DND-41 (cell line): ENCODE measurements around the gene ZNF609.

Experiments
- ATAC-seq: fragments of 200-7000 bp; cut with Tn5 transposase; 3 replicates; pipeline ENCODE4 v1.9.1; 2021; ENCODE audit warnings: low read depth; ENCODE audit not compliant: insufficient read depth
- DNase-seq: peaks from one replicate; pipeline ENCODE4 v3.0.0-alpha.2; 2020
- H2AFZ ChIP-seq: 2 replicates; pipeline ENCODE4 v1.6.0; 2012; ENCODE audit warnings: low read depth, low read length
- H3K27ac ChIP-seq: 2 replicates; pipeline ENCODE4 v1.5.1; 2012; ENCODE audit warnings: low read length, inconsistent platforms
- H3K27me3 ChIP-seq: fragments of 200-600 bp; sonication (generic); 2 replicates; pipeline ENCODE4 v1.6.0; 2012; ENCODE audit warnings: low read length, mild to moderate bottlenecking, inconsistent platforms; ENCODE audit not compliant: insufficient read depth, poor library complexity
- H3K36me3 ChIP-seq: 2 replicates; pipeline ENCODE4 v1.5.1; 2012; ENCODE audit warnings: low read length, inconsistent platforms; ENCODE audit not compliant: insufficient read depth
- H3K4me1 ChIP-seq: 2 replicates; pipeline ENCODE4 v1.5.1; 2012; ENCODE audit warnings: mild to moderate bottlenecking, low read length; ENCODE audit not compliant: insufficient read depth
- H3K4me2 ChIP-seq: 2 replicates; pipeline ENCODE4 v1.6.0; 2012; ENCODE audit warnings: mild to moderate bottlenecking, moderate library complexity, low read length, inconsistent platforms; ENCODE audit not compliant: insufficient read depth
- H3K4me3 ChIP-seq, 2 experiments: fragments of 200-600 bp in 1 of 2; shearing (Covaris generic) in 1 of 2; 2 replicates each; pipeline ENCODE4 v1.5.1; 2012 to 2016; ENCODE audit warnings: inconsistent platforms in 2 of 2, low read length in 2 of 2, mild to moderate bottlenecking in 2 of 2, low read depth in 1 of 2, moderate library complexity in 1 of 2
- H3K79me2 ChIP-seq: 2 replicates; pipeline ENCODE4 v1.6.0; 2012; ENCODE audit warnings: low read length, inconsistent platforms; ENCODE audit not compliant: insufficient read depth
- H3K9ac ChIP-seq: 2 replicates; pipeline ENCODE4 v1.6.0; 2012; ENCODE audit warnings: low read depth, mild to moderate bottlenecking, inconsistent platforms, low read length, moderate library complexity
- H3K9me3 ChIP-seq: 2 replicates; pipeline ENCODE4 v1.5.1; 2012; ENCODE audit warnings: low read length, moderate library complexity, mild to moderate bottlenecking, inconsistent platforms; ENCODE audit not compliant: insufficient read depth, severe bottlenecking
- H4K20me1 ChIP-seq: 2 replicates; pipeline ENCODE4 v1.6.0; 2012; ENCODE audit warnings: low read length; ENCODE audit not compliant: insufficient read depth
- CTCF ChIP-seq: IDR thresholded peaks from 2 replicates; pipeline ENCODE4 v1.5.1; 2012; ENCODE audit warnings: borderline replicate concordance, low read length, moderate library complexity, mild to moderate bottlenecking; ENCODE audit not compliant: poor library complexity, severe bottlenecking; ENCODE audit errors: extremely low read depth
- EZH2 ChIP-seq: IDR thresholded peaks from 3 replicates; pipeline ENCODE4 v1.6.1; 2012; ENCODE audit warnings: borderline replicate concordance, low read depth, mild to moderate bottlenecking, moderate library complexity, low read length, inconsistent platforms; ENCODE audit not compliant: severe bottlenecking

ZNF609 gene

GRCh38 chr15:64571857-64572291, 111.5 kb downstream of the ZNF609 start:
- Histone ChIP-seq H3K9ac (no peak overlapping the region), H3K4me3 (no peak overlapping the region), H3K27me3 (no peaks in the 10 kb centered on the region), H3K27ac (no peak overlapping the region), H3K36me3 (peaks cover 2% of the 10 kb centered on the region; the same call in 1 of the 2 replicates), H3K4me1 (no peaks in the 10 kb centered on the region), H3K9me3 (no peaks in the 10 kb centered on the region), H2AFZ (no peak overlapping the region), H3K4me2 (no peak overlapping the region), H3K79me2 (peaks cover 66% of the 10 kb centered on the region), H4K20me1 (peaks cover 2% of the 10 kb centered on the region; the same call in 1 of the 2 replicates)
- DNase-seq (no peak), ATAC-seq (no peak)
- TF ChIP-seq EZH2 = no peak
- no peak for TF ChIP-seq CTCF

GRCh38 chr15:64572856-64573255, 112.5 kb downstream of the ZNF609 start:
- H3K4me1 ChIP-seq = no peaks in the 10 kb centered on the region

GRCh38 chr15:64574301-64575017, 114.1 kb downstream of the ZNF609 start:
- no peak overlapping the region for H3K4me2 ChIP-seq
- DNase-seq = no peak
- peaks cover 1% of the 10 kb centered on the region for H3K9me3 ChIP-seq
- no peak overlapping the region for H3K9ac ChIP-seq
- H3K27me3 ChIP-seq = no peaks in the 10 kb centered on the region
- H3K4me1 ChIP-seq = no peaks in the 10 kb centered on the region
- TF ChIP-seq CTCF (no peak), EZH2 (no peak)
- H3K27ac ChIP-seq = no peak overlapping the region
- H3K36me3 ChIP-seq = peaks cover 2% of the 10 kb centered on the region; the same call in 1 of the 2 replicates
- peaks cover 59% of the 10 kb centered on the region for H3K79me2 ChIP-seq
- no peak overlapping the region for H3K4me3 ChIP-seq
- H4K20me1 ChIP-seq = peaks cover 2% of the 10 kb centered on the region; the same call in 1 of the 2 replicates
- peak; percentile 22; the same call in 1 of the 3 replicates for ATAC-seq
- no peak overlapping the region for H2AFZ ChIP-seq

More at GRCh38 chr15:64572856-64573255, 112.5 kb downstream of the ZNF609 start:
- Histone ChIP-seq H3K4me2 (no peak overlapping the region), H3K36me3 (peaks cover 2% of the 10 kb centered on the region; the same call in 1 of the 2 replicates), H3K9me3 (no peaks in the 10 kb centered on the region), H3K79me2 (peaks cover 66% of the 10 kb centered on the region), H3K9ac (no peak overlapping the region), H2AFZ (no peak overlapping the region), H4K20me1 (peaks cover 2% of the 10 kb centered on the region; the same call in 1 of the 2 replicates), H3K27ac (no peak overlapping the region), H3K27me3 (no peaks in the 10 kb centered on the region), H3K4me3 (no peak overlapping the region)
- ATAC-seq = no peak
- DNase-seq = no peak
- TF ChIP-seq EZH2 = no peak

GRCh38 chr15:64580696-64581407, 120.5 kb downstream of the ZNF609 start:
- peaks cover 5% of the 10 kb centered on the region; the same call in 1 of the 2 replicates for H3K4me1 ChIP-seq
- H3K27ac ChIP-seq = no peak overlapping the region
- TF ChIP-seq EZH2 = no peak
- no peak for TF ChIP-seq CTCF
- peaks cover 8% of the 10 kb centered on the region for H3K36me3 ChIP-seq
- no peak overlapping the region for H3K9ac ChIP-seq
- no peak overlapping the region for H3K4me3 ChIP-seq
- DNase-seq (no peak), ATAC-seq (no peak)
- no peak overlapping the region for H3K4me2 ChIP-seq
- peaks cover 3% of the 10 kb centered on the region; the same call in 1 of the 2 replicates for H4K20me1 ChIP-seq
- H2AFZ ChIP-seq = no peak overlapping the region
- H3K27me3 ChIP-seq = no peaks in the 10 kb centered on the region
- H3K9me3 ChIP-seq = peaks cover 19% of the 10 kb centered on the region
- peaks cover 53% of the 10 kb centered on the region for H3K79me2 ChIP-seq
